NCI-H526 treated with DMSO at 0.1 percent for 48 hours (cell line): ENCODE measurements around the gene AP2A2.
"Not testable (repeated sequence)": the region's sequence is repeated elsewhere in the genome, so short reads cannot be mapped to it uniquely, and the experiment has no call there.

Experiments used
- DNase-seq: peaks from one replicate; lab custom pipeline; 2025; lab: John Stamatoyannopoulos, UW

Gene AP2A2

GRCh38 chr11:1015826-1016545 is 90.3 kb downstream of the AP2A2 start:
- no peak for DNase-seq

- DNase-seq, result not testable (repeated sequence)
Measured at GRCh38 chr11:1016610-1017126, 91.0 kb downstream of the AP2A2 start.

GRCh38 chr11:1017269-1018005 is 91.8 kb downstream of the AP2A2 start:
- no peak for DNase-seq

GRCh38 chr11:1018091-1018490 is 92.4 kb downstream of the AP2A2 start:
- no peak for DNase-seq

DNA sequence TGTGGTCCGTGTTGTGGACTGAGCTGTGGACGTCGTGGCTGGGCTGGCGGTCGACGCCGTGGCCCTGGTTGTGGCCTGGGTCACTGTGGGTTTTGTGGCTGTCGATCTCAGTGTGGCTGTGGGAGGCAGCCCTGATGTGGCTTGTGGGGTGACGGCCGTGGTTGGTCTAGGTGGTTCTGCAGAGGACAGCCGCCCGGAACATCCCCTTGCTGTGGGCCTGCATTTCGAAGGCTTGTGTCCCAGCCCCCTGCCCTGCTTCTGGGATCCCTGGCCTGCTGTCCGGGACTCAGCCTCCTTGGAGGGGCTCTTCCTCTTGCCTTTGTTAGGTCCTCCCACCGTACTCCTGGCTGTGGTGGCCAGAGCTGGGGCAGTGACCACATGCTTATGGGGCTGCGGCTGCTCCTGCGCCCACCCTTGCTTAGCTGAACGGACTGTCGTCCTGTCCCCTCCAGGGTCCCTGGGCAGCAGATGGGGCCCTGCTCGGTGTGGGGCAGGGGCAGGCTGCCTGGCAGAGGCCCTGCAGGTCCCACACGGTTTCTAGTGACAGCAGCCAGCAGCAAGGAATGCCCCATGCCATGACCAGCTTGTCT is 93.7 kb downstream of the AP2A2 start:
- DNase-seq, result no peak

DNA sequence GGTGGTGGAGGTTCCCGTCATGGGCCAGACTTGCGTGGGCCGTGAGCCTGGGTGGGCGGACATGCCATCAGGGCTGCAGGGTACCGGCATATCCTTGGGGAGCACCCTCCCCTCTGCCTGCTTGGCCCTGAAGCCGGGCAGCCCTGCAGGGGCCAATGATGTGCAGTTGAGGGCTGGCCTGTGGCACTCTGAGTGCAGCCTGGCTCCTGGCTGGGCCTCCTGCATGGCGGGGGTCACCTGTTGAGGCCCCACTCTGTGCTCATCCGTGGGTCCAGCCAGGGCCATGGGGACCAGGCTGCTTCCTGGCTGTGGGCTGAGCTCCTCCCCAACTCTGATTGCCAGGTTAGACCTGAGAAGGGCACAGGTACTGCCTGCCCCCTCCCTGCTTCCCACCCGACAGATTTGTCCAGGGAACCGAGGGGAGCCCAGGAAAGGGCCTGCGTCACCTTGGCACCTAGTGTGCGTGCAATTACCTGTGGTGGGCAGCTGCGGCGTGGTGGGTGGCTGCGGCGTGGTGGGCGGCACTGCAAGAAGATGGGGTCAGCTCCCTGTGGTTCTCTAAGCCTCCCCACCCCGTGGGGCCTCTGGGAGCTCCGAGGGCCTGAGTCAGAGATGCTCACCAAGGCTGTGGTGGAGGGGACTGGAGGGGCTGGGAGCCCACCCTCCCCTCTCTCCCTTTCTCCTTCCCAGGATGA is 94.7 kb downstream of the AP2A2 start:
- DNase-seq, result no peak

DNA sequence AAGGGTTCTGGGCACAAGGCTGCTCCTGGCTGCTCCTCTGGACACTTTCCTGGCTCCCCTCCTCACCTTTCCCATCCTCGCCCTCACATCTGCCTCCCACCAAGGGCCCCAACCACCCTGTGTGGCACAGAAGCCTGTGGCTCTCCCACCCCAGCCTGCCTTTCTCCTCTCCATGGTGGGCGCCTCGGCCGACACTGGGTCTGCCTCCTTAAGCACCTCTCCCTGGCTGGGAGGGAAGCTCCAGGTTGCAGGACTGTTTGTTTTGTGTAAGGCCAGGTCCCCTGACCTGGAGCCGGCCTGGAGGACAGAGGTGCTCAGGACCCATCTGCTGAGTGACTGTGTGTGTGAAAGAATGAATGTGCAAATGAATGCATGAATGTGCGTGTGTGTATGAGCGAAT is 96.7 kb downstream of the AP2A2 start:
- no peak for DNase-seq

DNA sequence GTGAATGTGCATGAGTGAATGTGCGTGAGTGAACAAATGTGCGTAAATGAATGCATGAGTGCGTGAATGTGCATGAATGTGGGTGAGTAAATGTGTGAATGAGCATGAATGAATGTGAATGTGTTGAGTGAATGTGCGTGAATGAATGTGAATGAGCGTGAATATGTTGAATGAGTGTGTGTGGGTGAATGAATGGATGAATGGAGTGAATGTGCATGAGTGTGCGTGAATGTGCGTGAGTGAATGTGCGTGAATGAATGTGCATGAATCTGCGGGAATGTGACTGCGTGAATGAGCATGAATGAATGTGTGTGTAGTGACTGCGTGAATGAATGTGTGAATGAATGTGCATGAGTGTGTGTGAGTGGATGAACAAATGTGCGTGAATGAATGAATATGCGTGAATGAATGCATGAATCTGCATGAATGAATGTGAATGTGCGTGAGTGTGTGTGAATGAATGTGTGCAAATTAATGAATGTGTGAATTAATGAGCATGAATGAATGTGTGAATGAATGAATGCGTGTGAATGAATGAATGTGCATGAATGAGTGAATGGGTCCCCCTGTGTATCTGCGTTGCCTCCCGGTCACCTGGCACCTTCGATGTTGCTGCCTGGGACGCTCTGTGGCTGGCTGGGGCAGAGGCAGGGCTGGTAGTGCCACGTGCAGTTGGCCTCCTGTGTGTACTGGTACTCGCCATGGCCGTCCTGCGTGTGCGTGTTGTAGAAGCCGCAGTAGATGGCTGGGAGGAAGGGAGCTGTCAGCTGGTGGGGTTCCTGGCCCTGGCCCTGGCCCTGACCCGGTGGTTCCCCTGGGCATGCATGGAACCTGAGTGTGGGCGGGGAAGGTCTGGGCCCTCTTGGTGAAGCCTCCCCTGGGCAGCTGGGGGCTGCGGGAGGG is 97.5 kb downstream of the AP2A2 start:
- DNase-seq, result no peak

DNA sequence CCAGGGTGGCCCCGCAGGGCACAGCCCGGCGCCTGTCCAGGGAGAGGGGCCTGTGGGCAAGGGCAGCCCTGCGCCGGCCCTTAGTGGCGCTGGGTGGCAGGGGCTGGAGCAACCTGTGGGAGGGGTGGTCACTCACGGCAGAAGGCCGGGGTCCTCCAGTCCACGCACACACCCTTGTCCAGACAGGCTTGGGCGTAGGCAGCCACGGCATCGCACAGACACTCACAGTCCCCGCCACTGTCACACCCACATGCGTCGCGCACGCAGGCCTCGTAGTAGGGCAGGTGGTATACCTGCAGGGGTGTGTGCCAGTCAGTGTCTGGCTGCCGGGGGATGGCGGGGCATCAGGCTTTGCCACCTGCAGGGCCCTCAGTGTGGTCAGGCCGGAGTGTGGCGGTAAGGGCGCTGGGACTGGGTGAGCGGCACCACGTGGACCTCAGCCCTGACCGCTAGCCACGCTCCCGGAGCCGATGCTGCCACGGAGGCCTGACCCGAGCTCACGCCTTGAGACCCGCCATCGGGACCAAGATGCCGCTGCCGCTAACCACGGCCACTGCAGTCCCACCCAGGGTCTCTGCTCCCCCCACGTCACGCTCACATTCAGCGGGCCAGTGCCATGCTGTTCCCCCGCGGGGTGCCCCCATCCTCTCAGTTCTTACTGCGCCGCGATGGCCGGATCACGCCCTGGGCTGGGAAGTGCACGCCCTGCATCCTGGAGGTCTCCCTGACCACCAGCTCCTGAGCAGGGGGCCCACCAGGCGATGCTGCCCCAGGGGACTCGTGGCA is 98.3 kb downstream of the AP2A2 start:
- DNase-seq, result no peak

- DNase-seq, result no peak
Measured at GRCh38 chr11:1024597-1025409, 99.1 kb downstream of the AP2A2 start.

- no peak for DNase-seq
Measured at GRCh38 chr11:1025410-1026162, 99.9 kb downstream of the AP2A2 start.

DNA sequence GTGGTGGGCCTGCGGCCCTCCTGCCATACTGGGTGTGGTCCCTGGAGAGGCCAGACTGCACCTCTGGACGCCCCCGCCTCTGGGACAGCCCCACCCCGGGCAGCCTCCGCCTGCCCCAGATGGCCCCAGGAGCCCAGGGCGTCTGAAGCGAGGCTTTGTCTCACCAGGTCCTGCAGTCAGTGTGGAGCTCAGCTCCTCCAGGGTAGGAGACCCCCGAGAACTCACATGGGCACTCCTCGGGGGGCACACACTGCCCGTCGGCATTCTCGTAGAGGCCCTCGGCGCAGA is 100.4 kb downstream of the AP2A2 start:
- DNase-seq, result no peak

- DNase-seq, result no peak
Measured at GRCh38 chr11:1026641-1027482, 101.2 kb downstream of the AP2A2 start.

DNA sequence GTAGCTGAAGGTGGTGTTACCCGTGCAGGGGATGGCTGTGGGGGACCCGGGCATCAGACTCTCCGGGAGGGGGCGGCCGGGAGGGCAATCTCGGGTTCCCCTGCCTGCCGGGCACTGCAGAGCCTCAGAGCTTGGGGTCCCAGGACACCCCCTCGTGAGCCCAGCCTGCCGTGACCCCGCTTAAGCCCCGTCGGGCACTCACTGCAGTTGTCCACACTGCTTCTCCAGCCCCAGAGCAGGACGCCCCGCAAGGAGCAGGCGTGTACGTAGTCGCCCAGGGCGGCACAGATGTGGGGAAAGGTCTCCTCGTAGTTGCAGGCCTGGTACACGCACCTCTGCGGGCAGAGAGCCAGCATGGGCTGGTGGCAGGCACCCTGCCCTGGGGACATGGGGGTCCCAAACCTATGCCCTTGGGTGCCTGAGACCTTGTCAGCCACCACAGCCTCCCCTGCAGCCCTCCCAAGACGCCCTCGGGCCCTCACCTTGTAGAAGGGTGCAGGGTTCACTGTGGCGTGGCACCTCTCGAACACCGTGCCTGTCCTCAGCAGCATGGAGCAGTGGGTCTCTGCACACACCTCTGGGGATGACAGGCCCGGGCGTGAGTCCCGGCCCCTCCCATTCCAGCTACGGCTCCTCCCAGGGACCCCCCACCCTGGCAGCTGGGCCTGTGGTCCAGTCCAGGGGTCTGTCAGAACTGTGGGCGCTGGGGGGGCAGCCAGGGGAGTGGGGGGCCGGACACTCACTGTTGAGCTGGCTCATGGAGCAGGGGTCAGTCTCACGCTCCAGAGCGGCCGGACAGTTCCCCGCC is 102.0 kb downstream of the AP2A2 start:
- no peak for DNase-seq

DNA sequence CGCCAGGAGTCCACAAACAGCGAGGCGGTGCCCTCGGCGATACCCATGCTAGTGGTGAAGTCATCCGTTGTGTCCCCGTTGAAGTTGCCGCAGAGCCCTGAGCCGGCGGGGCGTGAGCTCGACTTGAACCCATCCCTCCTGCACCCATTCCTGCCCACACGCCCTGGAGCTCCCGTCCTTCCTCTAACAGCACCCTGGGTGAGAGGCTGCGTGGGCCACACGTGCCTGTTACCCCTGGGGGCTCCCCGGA is 102.5 kb downstream of the AP2A2 start:
- DNase-seq, result no peak

- DNase-seq, result no peak
Measured at GRCh38 chr11:1028616-1029015, 102.9 kb downstream of the AP2A2 start.

GRCh38 chr11:1029051-1029450 is 103.4 kb downstream of the AP2A2 start:
- no peak for DNase-seq

GRCh38 chr11:1029654-1030053 is 104.0 kb downstream of the AP2A2 start:
- DNase-seq, result no peak
